Stimulated activated CD8-positive, alpha-beta memory T cell treated with anti-CD3 and anti-CD28 coated beads, Interleukin-12 subunit alpha, Interleukin-12 subunit beta, amount 100 ng/mL, for 1 hour (primary cell): Measurements from ENCODE around the gene NFKBIA.
"Not testable (repeated sequence)": the region's sequence is repeated elsewhere in the genome, so short reads cannot be mapped to it uniquely, and the experiment has no call there.

ENCODE experiments used
- DNase-seq: peaks from one replicate; pipeline ENCODE4 v3.0.0-alpha.2; 2020; ENCODE audit warnings: low read depth

NFKBIA gene

GRCh38 chr14:35390577-35391387 is 13.8 kb downstream of the NFKBIA start:
- DNase-seq = no peak

GRCh38 chr14:35389315-35389667 is 15.3 kb downstream of the NFKBIA start:
- DNase-seq = no peak

DNA sequence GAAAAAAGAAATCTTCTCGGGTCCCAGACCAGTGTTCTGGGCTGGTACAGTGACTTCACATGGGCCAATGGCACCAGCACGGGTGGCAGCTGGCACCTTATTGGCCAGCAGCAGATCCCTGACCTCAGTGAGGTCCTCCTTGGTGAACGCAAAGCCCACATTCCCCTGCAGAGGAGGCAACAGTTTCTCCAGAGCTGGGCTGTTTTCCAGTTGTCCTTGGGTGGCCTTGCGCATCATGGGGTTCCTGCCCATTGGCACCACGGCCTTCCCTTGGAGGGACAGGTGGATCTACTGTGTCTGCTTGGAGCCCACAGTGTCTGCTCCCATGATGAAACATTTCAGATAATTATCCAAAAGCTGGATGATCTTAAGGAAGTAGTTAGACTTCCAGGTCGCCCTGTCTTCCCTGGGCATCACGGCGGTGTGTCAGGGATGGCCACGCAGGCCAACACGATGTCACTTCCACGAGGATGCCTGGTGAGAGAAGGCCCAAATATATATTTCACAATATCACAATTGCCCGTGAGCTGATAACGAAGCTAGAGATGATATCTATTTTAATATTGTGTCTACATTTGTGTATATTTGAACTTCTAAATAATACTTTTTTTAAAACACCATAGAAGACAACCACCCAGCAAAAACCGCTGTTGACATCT is 15.8 kb downstream of the NFKBIA start:
- DNase-seq = no peak

DNA sequence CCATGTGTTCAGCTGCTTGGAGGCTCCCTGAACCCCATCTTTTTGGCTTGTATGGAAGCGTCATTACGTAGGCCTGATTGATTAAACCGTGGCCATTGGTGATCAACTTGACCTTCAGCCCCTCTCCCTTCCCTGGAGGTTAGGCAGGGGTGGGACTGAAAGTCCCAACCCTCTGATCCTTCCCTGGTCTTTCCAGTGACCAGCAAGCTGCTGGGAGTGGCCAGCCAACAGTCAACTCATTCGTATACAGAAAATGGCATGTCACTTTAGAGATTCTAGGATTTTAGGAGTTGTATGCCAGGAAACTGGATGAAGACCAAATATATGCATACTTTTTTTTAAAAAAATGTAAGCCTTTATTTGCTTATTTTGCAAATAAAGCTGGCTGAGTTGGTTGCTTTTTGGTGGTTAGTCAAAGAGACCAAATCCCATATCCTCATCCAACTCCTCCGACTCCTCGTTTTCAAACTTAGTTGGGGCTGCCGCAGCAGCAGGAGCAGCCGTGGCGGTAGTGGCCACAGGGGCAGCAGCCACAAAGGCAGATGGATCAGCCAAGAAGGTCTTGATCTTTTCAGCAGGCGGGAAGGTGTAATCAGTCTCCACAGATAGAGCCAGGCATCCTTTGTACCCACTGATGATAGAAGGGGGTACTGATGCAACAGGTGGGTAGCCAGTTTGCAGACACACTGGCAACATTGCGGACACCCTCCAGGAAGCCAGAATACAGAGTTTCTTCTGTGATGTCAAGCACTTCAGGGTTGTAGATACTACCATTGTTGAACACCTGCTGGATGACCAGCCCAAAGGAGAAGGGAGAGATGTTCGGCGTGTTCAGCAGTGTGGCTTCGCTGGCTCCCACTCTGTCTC is 16.6 kb downstream of the NFKBIA start:
- DNase-seq = no peak

DNA sequence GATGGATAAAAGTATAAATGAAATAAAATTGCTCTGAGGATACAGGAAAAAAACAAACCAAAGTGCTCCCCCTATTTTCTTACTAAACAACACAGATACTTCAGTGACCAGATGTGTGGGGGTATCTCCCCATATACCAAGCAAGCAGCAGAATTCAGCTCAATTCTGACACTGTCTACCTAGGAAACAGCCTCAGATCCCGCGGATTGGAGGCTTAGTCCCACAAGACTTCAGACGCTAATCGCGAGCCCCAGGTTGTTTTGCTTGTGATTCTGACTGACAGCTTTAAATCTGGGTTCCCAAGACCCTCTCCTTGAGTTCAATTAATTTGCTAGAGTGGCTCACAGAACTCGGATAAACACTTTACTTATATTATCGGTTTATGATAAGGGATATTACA is 17.3 kb downstream of the NFKBIA start:
- no peak for DNase-seq

- no peak for DNase-seq
These were observed 17.9 kb downstream of the NFKBIA start for GRCh38 chr14:35386673-35387125.

DNA sequence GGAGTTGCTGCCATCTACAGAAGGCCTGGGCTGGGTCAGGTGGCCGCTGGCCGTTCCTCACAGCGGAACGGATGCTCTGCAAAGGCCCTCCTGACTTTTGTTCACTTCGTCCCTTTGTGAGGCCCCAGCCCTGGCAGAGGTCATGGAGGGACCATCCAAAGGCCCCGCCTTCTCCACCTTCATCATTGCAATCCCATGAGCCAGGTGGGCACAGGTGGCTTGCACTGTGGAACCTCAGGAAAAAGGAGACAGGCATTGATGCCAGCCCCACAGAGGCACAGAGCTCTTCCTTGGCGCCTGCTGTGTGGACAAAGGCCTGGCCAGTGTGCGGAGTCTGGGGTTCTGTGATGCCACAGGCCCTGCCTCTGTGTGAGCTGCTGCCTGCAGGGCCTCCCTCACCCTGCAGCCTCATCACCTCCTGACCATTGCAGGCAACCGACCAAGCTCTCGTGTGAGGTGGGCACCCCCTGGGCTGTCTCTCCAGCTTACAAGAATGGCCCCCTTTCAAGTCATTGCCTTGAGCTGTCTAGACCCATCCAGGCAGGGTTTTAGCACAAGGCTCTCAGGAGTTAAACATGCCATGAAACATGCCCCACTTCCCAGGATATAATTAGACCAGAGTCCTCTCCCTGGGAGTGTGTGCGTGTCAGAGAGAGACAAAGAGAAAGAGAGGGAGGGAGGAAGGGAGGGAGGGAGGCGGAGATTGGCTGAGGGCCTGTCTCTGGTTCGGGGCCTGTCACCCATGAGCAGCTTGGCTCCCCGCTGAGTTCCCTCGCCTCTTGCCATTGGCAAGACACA is 19.3 kb downstream of the NFKBIA start:
- DNase-seq = no peak

DNA sequence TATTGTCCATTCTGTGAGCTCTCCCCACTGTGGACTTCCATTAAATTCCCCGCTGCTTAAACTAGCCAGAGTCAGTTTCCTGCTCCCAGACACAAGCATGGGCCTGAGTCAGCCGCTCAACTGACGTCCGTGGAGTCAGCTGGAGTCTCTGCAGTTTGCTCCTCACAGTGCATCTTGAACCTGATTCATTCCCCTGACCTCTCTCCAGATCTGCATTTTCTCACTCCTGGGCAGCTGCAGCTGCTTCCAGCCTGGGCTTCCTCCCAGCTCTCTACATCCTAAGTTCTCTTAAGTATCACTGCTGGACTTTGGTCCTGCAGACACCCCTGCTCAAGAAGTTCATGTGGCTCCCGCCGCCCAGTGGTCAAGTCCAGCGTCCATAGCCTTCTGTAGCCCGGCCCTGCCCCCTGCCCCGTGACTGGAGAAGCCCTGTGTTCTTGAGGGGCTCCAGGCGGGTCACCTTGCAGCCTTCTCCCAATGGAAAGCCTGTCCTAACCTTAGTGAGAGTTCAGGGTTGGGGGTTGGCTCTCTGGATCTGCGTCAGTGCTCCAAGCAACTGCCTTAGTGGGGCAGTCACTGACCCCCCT is 20.0 kb downstream of the NFKBIA start:
- DNase-seq = no peak

DNA sequence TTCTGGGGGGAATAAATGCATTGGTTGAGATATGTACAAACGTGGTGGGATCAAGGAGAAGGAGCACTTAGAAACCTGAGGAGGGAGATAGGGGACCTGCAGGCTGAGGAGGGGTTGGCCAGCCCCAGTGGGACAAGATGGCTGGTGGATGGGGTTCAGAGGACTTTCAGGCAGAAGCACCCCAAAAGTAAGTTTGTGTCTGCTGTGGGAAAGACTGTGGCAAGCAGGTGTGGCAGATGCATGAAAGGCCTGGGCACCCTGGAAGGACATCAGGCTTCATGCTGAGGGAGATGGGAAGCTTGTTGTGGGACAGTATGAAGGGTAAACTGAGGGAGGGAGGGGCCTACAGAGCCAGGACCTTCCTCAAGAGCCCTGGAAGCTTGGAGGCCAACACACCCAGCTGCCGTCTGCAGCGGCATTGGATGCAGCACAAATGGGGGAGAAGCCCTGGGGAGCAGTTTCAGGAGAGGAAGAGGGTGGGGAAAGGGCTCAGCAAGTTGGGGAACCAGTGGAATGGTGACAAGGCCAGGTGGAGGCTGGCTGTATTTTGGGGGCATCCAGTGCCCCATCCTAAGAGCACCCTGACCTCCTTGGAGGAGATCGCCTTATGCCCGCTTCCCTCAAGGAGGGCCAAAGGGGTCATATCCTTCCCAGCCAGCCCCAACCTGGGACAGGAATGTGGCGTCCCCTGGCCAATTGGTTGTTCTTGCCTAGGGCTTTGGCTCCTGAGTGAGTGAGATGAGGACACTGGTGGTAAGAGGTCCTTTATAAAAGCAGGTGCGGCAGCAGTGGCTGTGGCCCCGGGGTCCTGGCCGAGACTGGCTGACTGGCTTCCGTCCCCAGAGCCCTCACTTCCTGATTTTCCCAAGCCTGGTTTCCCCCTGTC is 20.7 kb downstream of the NFKBIA start:
- no peak for DNase-seq

DNA sequence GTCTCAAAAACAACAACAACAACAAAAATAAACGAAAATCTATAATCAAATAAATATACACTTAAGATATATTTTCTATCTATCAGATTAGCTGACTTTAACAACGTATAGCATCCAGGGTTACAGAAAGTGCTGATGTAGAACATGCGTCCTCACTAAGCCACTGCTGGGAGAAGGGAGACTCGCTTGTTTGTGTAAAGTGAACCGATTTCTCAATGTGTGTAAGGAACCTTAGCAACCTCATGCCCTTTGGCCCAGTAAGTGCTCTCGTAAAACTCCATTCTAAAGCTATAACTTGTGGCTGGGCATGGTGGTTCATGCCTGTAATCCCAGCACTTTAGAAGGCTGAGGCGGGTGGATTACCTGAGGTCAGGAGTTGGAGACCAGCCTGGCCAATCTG is 23.8 kb downstream of the NFKBIA start:
- no peak for DNase-seq

- not testable (repeated sequence) for DNase-seq
These were observed 25.2 kb downstream of the NFKBIA start for GRCh38 chr14:35379234-35379933.

DNA sequence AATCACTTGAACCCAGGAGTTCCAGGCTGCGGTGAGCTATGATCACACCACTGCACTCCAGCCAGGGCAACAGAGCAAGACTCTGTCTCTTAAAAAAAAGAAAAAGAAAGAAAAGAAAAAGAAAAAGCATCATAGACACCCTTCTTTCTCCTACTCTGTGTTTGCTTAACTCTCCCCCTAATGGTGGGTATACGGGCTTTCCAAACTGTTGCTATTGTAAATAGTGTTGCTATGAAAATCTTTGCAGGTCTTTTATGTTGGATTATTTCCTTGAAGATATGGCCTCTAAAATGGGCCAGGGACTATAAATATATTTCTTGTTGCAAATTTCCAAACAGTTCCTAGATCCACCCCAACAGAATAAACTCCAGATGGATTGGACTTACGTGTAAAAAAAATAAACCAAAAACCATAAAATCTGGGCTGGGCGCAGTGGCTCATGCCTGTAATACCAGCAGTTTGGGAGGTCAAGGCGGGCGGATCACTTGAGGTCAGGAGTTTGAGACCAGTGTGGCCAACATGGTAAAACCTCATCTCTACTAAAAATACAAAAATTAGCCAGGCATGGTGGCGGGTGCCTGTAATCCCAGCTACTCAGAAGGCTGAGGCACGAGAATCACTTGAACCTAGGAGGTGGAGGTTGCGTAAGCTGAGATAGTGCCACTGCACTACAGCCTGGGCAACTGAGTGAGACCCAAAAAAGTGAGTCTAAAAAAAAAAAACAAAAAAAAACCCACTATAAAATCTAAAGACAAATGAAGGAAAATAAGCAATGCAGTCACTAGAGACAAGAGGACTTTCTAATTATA is 25.9 kb downstream of the NFKBIA start:
- no peak for DNase-seq

- no peak for DNase-seq
These were observed 29.0 kb downstream of the NFKBIA start for GRCh38 chr14:35375558-35376025.

DNA sequence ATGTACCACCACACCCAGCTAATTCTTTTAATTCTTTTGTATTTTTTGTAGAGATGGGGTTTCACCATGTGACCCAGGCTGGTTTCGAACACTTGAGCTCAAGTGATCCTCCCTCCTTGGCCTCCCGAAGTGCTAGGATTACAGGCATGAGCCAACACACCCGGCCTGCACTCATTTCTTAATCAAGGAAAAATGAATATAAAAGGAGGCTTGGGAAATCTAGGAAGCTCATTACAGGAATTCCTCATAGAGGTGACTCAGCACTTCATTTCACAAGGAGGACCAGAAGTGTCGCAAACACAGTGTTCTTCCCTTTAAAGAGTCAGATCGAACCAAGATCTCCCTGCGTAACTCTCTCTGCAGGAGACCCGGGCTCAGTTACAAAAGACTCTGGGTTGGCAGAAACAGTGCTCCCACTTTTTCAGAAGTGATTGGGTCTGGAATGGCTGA is 30.3 kb downstream of the NFKBIA start:
- no peak for DNase-seq

DNA sequence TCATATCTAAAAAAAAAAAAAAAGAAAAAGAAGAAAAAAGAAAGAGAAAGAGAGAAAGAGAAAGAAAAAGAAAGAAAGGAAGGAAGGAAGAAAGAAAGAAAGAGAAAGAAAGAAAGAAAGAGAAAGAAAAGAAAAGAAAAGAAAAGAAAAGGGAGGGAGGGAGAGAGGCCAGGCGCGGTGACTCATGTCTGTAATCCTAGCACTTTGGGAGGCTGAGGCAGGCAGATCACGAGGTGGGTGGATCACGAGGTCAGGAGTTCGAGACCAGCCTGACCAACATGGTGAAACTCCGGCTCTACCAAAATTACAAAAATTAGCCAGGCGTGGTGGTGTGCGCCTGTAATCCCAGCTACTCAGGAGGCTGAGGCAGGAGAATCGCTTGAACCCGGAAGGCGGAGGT is 31.3 kb downstream of the NFKBIA start:
- not testable (repeated sequence) for DNase-seq

DNA sequence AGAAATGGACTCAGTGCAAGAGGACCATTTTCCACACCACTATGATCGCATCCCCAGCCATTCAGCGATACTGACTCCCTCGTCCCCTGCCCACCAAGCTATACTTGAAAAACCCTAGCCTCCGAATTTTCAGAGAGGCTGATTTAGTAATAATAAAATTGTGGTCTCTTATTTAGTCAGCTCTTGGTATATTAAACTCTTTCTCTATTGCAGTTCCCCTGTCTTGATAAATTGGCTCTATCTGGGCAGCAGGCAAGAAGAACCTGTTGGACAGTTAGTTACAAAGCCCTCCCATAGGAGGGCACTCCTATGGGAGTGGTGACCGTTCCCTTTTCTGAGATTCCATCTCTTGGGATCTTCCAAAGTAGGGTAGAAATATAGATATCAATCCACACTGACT is 33.6 kb downstream of the NFKBIA start:
- no peak for DNase-seq

DNA sequence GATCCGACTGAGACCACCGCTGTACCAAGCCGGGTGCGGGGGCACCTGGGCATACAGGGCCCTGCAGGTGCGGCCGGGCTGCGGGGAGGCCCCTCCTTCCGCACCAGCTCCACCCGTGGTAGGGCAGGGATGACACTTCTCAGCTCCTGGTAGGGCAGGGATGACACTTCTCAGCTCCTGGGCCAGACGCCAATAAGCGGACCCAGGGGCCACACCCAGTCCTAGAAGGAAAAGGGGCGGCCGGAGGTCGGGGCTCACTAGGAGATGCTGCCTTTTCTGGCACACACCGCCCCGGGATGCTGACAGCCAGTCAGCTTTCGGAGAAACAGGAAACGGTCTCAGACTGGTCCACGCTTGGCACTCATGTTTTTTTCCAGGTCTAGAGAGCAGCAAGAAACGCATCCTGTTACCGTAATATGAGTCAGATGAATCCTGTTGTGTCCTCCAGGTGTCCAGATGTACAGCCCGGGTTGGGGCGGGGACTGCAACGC is 34.8 kb downstream of the NFKBIA start:
- DNase-seq = no peak

DNA sequence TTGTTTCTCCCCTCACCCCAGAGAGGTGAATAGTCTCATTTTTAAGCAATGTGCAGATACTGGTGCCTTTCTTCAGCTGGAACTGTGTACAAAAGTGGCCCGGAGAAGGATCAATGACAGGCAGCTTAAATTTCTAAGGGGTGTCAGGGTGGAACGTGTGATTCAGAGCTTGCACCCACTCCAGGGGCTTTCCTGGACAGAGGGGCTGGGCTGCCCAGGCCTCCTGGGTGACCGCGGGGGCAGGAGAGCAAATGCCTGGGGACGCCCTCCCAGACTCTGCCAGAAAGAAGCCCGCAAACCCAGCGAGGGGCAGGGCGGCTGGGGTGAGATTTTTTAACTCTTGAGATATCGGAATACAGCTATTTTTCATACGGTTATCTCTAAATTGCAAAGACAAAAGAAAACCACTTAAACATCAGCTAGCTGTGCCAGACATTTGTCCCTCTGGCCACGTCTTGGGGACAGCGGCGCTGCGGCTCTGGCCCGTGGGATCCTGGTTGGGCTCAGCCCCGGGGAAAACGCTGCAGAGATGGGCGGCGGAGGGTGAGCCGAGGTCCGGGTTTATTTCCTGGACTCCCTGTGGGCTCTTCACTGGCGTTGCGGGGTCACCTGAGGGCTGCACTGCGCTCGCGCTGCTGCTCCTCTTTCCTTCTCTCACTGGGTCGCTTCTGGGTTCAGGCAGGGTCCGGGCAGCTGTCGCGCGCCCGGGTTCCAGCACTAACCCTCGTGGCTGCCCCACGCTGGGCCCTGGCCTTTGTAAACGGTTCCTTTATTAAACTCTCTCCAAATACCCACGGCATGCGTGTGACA is 35.8 kb downstream of the NFKBIA start:
- no peak for DNase-seq
